ENCODE results near the gene TBC1D17.

TBC1D17 gene
- long read RNA-seq, donor 1, partial matches to known transcripts, result 11 of 11 reads
- long read RNA-seq, donor 1, other reads (novel, unspliced or antisense), result 0 of 11 reads
- long read RNA-seq, donor 2, result 0 reads
- long read RNA-seq, donor 3, partial matches to known transcripts, result 0 of 3 reads
- long read RNA-seq, donor 3, other reads (novel, unspliced or antisense), result 0 of 3 reads
- long read RNA-seq, donor 4, result 0 reads
- long read RNA-seq, donor 5, partial matches to known transcripts, result 0 of 4 reads
- long read RNA-seq, donor 5, other reads (novel, unspliced or antisense), result 0 of 4 reads
- long read RNA-seq, donor 6, partial matches to known transcripts, result 0 of 1 reads
- long read RNA-seq, donor 6, other reads (novel, unspliced or antisense), result 0 of 1 reads
- long read RNA-seq, donor 7, partial matches to known transcripts, result 14 of 16 reads
- long read RNA-seq, donor 7, other reads (novel, unspliced or antisense), result 0 of 16 reads
- long read RNA-seq, donor 8, partial matches to known transcripts, result 0 of 1 reads
- long read RNA-seq, donor 8, other reads (novel, unspliced or antisense), result 0 of 1 reads

DNA sequence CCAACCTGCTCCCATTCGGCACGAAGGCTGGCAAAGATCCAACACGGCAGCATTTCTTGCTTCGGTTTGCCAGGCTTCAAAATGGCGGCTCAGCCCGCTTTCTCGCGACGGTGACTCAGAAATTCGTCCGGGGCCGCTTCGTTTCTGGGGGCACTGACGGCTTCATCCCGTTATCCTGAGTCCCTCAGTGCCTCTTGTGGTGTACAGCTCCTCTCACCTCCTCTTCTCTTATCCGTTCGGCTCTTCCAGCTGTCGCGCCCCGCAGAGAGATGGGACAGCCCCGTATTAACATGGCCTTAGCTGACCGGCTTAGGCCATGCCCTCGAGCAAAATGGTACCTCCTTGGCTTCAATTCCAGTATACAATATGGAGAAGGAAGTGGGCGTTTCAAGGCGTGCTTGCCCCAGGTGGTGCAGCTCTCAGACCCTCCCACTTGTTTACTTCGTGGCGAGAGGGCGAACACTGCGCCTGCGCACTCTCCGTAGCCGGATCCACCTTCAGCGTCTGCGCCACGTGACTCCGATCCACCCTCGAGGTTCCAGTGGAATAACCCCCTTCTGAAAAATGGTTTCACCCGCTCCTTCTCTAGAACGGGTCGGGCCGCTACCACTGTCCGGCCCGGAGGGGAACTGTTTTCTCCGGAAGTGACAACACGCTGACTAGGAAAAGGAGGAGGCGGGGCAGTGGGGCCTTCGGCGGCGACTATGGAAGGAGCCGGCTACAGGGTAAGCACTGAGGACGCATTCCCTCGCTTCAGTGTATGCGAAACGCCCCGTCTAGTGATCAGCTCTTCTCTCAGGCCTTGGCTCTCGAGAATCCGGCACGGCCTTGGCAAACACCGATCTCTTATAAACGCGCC lies at the start of gene TBC1D17, which contains the start of gene AKT1S1:
Gene TBC1D17 (plus strand): TSS at position 683 of the 859 bp plus-strand sequence. CDS start 22 bp downstream, at position 705.
Gene AKT1S1 (minus strand): TSS at position 336 of the 859 bp plus-strand sequence. CDS start 4,060 bp downstream, outside the sequence.
- peak; percentile 100 for DNase-seq

DNA sequence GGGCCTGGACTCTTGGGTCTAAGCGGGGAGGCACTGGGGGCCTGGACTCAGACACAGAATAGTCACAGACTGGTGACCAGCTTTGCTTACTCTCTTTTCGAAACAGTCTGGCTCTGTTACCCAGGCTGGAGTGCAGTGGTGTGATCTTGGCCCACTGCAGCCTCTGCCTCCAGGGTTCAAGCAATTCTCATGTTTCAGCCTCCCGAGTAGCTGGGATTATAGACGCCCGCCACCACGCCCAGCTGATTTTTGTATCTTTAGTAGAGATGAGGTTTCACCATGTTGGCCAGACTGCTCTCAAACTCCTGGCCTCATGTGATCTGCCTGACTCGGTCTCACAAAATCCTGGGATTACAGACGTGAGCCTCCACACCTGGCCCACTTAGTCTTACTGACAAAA lies 48.3 kb upstream of the TBC1D17 start:
- DNase-seq, result no peak

DNA sequence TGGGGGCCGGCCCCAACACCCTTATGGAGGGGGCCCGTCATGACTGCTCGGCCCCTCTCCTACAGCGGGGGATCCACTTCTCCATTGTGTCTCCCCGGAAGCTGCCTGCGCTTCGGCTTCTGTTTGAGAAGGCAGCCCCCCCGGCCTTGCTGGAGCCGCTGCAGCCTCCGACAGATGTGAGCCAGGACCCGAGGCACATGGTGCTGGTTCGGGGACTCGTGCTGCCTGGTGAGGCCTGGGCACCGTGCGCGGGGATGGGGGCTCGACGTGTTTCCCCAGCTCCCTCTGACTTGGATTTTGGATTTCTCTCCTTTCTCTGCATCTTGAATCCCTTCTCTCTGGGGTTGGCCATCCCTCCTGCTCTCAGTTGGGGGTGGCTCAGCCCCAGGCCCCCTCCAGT lies 47.8 kb upstream of the TBC1D17 start:
- no peak for DNase-seq

DNA sequence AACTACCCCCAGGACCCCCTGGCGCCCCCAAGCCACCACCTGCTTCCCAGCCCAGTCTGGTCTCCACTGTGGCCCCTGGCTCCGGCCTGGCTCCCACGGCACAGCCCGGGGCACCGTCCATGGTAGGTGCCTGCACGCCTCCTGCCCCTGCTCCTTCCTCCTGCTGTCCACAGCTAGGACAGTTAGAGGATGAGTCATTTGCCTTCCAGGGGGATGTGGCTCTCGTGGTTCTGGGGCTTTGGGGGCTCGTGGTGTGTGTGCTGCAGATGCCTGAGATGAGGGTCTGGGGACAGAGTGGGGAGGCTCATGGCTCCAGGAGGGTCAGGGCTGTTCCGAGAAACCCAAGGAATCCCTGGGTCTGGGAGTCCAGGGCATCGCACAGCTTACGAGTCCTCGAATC lies 46.7 kb upstream of the TBC1D17 start:
- no peak for DNase-seq

DNA sequence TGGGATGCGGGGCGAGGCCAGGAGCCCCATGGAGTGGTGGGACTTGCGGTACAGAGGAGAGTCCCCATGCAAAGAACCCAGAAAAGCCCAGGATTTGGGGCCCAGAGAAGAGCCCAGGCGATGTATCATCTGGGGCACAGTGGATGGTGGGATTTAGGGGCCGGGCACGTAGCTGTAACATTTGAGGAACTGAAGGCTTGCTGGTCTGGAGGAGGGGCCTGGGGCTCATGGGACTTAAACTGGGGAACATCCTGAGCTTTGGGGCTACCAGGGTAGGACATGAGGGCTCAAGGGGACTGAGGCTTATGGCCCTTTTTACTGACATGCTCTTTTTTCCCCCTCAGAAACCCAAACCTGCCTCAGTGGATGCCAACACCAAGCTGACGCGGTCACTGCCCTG lies 45.9 kb upstream of the TBC1D17 start:
- no peak for DNase-seq

DNA sequence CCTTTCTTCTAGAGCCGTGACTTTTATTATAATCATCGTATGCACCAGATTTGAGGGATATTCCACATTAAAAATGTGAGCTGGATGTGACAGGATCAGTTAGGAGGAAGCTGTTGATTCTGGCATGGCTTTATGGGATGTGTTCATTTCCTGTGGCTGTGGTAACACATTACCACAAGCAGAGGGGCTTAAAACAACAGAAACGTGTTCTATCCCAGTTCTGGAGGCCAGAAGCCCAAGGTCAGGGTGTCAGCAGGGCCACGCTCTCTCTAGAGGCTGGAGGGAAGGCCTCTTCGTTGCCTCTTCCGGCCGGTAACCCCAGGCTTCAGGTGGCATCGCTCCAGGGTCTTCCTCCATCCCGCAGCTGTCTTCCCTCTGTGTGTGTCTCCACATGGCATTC lies 44.9 kb upstream of the TBC1D17 start:
- no peak for DNase-seq

DNA sequence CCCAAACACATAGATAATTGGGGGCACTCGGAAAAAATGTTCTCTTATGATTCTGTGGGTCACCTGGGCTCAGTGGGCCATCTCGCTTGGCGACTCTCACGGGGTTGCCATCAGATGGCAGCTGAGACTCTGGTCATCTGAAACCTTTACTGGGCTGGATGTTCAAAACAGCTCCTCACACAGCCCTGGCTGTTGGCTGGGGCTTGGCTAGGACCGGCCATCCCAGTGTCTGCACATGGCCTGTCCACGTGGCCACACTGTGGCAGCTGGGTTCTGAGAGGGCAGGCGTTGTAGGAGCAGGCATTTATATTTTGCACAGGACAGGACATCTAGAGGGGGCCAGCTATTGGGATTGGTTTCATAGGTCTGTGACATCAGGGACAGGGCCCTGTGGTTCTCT lies 43.9 kb upstream of the TBC1D17 start:
- no peak for DNase-seq

DNA sequence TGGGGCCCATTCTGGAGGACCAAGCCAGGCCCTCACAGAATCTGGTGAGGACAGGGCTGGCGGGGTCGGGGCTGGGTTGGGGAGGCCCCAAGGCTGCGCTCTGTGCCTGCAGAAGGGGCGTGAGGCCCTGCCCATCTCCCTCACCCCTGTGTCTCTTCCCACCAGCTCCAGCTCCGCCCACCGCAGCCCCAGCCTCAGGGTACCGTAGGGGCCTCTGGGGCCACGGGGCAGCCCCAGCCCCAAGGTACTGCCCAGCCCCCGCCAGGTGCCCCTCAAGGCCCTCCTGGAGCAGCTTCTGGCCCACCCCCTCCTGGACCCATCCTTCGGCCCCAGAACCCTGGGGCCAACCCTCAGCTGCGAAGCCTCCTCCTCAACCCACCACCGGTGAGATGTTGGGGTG lies 41.9 kb upstream of the TBC1D17 start:
- no peak for DNase-seq

DNA sequence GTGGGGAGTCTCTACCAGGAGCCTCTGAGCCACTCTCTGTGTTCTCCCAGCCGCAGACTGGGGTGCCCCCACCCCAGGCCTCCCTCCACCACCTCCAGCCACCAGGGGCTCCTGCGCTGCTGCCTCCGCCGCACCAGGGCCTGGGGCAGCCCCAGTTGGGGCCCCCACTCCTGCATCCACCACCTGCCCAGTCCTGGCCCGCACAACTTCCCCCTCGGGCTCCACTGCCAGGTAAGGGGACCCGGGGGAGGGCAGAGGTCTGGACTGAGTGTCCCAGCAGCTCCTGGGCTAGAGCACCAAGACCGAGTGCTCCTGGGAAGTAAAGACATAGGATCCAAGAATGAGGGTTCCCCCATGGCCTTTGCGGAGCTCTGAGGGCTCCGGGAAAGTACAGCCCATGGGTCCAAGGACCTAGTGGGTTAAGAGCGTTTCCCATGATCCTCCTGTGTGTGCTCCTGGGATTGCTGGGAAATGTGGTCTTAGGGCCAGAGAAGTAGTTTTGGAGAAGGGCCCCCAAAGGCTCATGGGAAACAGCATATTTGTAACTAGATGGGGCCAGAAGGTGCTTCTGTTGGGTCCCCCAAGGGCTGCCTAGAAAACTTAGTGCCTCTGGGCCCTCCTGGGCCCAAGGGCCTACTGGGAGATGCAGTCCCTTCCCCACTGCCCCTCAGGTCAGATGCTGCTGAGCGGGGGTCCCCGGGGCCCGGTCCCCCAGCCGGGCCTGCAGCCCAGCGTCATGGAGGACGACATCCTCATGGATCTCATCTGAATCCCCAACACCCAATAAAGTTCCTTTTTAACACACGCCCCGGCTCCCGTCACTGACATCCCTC lies 41.1 kb upstream of the TBC1D17 start:
- DNase-seq, result no peak

DNA sequence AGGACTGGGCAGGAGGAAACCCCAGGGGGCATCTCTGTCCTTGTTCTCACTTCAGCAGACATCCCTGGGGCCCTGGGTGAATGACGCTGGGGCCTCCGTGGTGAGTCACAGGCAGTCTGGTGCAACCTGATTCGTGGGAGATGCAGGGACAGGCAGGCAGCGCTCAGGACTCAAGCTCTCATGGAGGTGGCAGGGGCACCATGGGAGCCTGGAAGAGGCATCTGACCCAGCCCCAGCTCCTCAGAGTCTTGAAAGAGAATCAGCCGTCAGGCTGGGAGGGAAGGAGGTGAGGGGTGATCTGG lies 40.5 kb upstream of the TBC1D17 start:
- DNase-seq, result no peak

DNA sequence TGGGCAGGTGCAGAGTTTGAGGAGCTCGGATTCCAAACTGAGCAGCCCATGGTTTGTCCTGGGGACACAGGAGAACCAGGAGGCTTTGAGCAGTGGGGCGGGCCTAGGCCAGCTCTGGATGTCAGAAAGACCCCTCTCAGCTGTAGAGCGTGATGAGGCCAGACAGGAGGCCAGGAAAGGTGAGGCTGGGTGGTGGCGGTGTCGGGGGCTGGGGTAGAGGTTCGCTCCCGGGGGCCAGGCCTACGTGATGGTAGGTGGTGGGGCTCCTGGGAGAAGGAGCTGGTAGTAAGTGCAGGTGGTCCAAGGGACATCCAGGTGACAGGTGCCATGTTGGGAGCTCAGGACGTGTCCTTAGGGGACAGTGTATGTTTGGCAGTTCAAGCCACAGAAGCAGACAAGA lies 40.1 kb upstream of the TBC1D17 start:
- no peak for DNase-seq

DNA sequence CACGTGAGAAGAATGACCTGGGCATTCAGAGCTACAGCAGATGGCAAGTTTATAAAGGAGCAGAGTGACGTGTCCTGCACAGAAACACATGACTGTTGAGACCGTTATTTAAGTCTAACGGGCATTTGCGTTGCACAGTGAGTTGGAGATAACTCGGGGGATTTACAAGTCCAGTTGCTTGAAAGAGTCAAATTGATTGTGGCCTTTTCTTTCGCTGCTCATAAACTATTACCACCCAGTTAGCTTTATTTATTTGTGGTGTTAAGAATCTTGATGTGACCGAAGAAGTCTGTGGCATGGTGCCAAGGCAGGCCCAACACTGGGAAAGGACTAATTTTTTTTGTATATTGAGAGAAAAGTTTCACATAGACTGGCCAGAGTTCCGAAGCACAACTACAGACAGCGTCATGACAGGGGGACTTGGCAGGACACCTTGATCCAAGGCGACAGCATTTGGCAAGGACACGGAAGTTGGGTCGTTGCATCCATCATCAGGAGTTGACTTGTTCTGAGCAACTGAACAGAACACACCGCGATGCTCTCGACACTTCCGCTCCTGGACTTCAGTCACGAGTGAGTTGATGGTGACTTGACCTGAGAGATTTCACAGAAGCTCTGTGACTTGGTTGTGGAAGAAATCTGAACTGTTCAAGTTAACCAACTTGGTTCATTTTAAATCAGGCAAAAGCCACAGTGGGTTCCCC lies 38.5 kb upstream of the TBC1D17 start:
- DNase-seq, result no peak

DNA sequence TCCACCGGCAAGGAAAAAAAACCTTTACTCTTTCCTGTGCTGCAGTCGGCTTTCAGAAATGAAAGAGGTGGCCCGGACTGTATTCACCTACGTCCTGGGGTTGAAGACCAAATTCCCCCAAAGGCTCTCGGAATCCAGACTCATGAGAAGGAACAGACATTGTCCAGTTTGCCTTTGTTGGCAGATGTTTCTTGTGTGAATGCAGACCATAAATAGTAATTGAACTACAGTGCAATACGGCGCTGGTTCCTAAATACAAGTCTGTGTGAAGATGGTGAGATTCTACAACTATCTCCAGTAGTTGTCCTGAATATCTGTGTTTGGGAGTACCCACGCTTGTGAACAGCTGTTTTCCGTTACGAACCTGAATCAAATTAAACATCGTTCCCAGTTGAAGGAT lies 37.8 kb upstream of the TBC1D17 start:
- no peak for DNase-seq

DNA sequence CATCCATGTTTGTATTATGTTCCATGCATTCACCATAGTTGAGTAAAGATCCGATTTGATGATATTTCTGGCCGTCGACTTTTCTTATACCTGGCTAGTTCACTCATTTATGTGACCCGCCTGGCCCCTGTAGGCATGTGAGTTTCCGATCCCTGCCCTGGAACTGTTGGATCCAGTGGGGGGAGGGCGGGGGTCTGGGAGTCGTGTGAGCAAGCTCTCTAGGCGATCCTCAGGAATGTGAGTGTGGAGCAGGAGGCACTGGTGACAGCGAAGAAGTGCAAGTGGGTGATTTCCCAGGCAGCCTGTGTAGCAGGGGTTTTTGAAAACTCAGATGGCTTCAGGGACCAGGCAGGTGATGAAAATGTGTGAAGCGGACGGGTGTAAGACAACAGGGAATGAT lies 37.2 kb upstream of the TBC1D17 start:
- no peak for DNase-seq

DNA sequence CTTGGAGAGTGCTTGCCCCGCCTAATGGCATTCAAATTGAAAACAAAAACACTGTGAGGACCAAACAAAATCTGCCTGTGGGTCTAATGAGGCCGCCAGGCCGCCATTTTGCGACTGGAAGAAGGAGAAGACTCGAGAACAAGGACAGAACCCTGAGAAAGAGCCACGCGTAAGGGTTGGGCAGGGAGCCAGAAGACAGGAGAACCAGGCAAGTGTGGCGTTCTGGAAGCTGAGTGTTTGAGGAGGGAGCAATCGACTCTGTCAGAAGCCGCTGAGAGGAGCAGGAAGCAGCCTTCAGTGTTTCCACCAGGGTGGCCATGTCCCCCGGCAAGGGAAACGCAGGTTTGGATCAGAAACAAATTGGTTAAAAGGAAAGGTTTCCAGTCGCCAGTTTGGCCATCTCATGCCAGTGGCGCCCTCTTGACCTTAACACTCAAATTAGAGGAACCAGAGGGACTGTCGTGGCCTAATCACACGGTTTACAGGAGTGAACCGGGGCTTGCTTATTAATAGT lies 36.7 kb upstream of the TBC1D17 start:
- no peak for DNase-seq

DNA sequence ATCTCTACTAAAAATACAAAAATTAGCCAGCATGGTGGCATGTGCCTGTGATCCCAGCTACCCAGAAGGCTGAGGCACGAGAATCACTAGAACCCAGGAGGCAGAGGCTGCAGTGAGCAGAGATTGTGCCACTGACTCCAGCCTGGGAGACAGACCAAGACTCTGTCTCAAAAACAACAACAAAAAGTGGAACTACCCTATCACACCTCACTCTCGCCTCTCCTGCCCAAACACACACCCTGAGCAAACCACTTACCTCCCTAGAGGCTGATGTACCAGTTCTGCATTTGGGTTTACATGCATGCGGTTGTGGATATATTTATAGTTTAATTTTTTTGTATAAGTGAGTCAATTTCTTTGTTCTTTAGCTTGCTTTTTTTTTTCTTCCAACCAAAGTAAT lies 34.2 kb upstream of the TBC1D17 start:
- DNase-seq, result no peak

DNA sequence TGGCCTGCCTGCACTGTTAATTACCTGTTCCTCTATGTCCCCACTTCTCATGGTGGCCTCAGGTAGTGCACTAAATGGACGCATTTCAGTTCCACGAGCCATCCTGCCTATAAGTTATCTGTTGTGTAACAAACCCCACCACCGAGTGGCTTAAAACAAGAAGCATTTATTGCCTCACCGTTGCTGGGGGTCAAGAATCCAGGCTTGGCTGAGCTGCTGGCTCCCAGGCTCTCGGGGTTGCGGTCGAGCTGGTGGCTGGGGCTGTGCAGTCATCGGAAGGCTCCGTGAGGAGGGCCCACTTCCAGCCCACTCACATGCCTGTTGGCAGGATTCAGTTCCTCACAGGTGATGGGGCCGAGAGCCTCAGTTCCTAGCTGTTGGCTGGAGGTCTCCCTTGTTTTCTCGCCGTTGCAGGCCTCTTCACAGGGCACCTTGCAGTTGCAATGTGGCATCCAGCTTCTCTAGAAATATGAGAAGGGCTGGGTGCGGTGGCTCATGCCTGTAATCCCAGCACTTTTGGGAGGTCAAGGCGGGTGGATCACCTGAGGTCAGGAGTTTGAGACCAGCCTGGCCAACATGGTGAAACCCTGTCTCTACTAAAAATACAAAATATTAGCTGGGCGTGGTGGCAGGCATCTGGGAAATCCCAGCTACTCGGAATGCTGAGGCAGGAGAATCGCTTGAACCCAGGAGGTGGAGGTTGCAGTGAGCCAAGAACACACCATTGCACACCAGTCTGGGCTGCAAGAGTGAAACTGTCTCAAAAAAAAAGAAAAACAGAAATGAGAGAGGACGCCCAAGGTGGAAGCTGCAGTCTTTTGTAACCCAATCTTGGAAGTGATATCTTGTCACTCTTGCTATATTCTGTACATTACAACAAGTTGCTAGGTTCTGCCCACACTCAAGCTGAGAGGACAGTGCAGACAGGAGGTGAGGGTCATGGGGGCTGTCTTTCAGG lies 33.1 kb upstream of the TBC1D17 start:
- no peak for DNase-seq

DNA sequence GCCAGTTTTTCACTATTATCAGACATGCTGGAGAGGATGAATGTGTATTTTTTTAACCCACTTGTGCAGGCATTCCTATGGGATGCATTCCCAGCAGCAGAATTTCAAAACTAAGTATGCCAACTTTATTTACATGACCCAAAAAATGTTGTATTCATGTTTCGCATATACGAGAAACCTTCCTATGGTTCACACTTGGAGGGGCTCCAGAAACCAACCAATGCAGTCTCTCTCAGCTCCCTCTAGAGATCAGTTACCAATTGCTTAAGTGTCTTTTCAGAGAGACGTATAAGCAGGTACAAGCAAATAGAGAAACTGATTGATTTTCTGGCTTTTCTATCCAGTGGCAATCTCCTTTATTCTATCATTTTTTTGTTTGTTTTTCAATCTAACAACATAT lies 32.1 kb upstream of the TBC1D17 start:
- DNase-seq, result no peak

DNA sequence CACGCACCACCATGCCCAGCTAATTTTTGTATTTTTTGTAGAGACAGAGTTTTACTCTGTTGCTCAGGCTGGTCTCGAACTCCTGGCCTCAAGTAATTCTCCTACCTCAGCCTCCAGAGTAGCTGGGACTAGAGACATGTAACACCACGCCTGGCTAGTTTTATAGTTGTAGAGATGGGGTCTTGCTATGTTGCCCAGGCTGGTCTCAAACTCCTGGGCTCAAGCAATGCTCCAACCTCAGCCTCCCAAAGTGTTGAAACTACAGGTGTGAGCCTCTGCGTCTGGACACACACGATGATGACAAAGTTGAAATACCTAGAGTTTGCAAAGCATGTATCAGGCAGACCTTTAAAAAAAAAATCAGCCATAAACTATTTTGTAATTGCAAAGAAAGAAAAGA lies 31.1 kb upstream of the TBC1D17 start:
- DNase-seq, result no peak

Measured in right kidney (tissue), 9 donors.